ENCODE data around the gene HCFC1.

Gene HCFC1

GRCh38 chrX:154008521-154008920 is 36.9 kb upstream of the HCFC1 start:
- H3K4me1 Mint-ChIP-seq, result peaks cover 12% of the 10 kb centered on the region
- no peak overlapping the region for H3K4me3 Mint-ChIP-seq
- H3K27ac Mint-ChIP-seq, result no peak overlapping the region
- H3K9me3 Mint-ChIP-seq, result peaks cover 11% of the 10 kb centered on the region
- no peaks in the 10 kb centered on the region for H3K27me3 Mint-ChIP-seq (ENCODE audit: low read depth)
- TF ChIP-seq CTCF (IDR thresholded peaks at IDR 0.05; ENCODE audit: unreplicated experiment in 3 of 3), result no peak
- peaks cover 13% of the 10 kb centered on the region for H3K36me3 Mint-ChIP-seq (ENCODE audit: low read depth)

- H3K27me3 Mint-ChIP-seq (ENCODE audit: low read depth), result no peaks in the 10 kb centered on the region
- H3K4me1 Mint-ChIP-seq, result peaks cover 12% of the 10 kb centered on the region
- no peak overlapping the region for H3K4me3 Mint-ChIP-seq
Observed at GRCh38 chrX:154006947-154007346, 35.3 kb upstream of the HCFC1 start.

GRCh38 chrX:154004315-154004714 is 32.7 kb upstream of the HCFC1 start:
- H3K4me3 Mint-ChIP-seq, result no peak overlapping the region
- H3K27me3 Mint-ChIP-seq (ENCODE audit: low read depth), result no peaks in the 10 kb centered on the region
- TF ChIP-seq CTCF (IDR thresholded peaks at IDR 0.05; ENCODE audit: unreplicated experiment in 3 of 3), result no peak
- peak overlapping the region in 1 of 3 experiments; percentile 9 for H3K27ac Mint-ChIP-seq
- peaks cover 14% of the 10 kb centered on the region for H3K9me3 Mint-ChIP-seq
- peaks cover 13% of the 10 kb centered on the region for H3K36me3 Mint-ChIP-seq (ENCODE audit: low read depth)
- H3K4me1 Mint-ChIP-seq, result peaks cover 16% of the 10 kb centered on the region

More at GRCh38 chrX:154006947-154007346, 35.3 kb upstream of the HCFC1 start:
- no peak for TF ChIP-seq CTCF (IDR thresholded peaks at IDR 0.05; ENCODE audit: unreplicated experiment in 3 of 3)
- Mint-ChIP-seq H3K27ac (no peak overlapping the region), H3K9me3 (peaks cover 13% of the 10 kb centered on the region), H3K36me3 (ENCODE audit: low read depth) (peaks cover 13% of the 10 kb centered on the region)

GRCh38 chrX:154002215-154002719 is 30.6 kb upstream of the HCFC1 start:
- H3K36me3 Mint-ChIP-seq (ENCODE audit: low read depth), result peaks cover 5% of the 10 kb centered on the region
- peak overlapping the region in 2 of 3 experiments; percentile 48 to 67 for H3K27ac Mint-ChIP-seq
- no peak for TF ChIP-seq CTCF (IDR thresholded peaks at IDR 0.05; ENCODE audit: unreplicated experiment in 3 of 3)
- H3K9me3 Mint-ChIP-seq, result peaks cover 14% of the 10 kb centered on the region
- H3K27me3 Mint-ChIP-seq (ENCODE audit: low read depth), result no peaks in the 10 kb centered on the region
- no peak overlapping the region for H3K4me3 Mint-ChIP-seq
- peaks cover 11% of the 10 kb centered on the region for H3K4me1 Mint-ChIP-seq

GRCh38 chrX:154000051-154000450 is 28.4 kb upstream of the HCFC1 start:
- Mint-ChIP-seq H3K4me1 (peaks cover 11% of the 10 kb centered on the region), H3K27ac (peak overlapping the region; percentile 10 to 68 (median 50)), H3K4me3 (no peak overlapping the region), H3K27me3 (ENCODE audit: low read depth) (no peaks in the 10 kb centered on the region), H3K9me3 (peaks cover 14% of the 10 kb centered on the region), H3K36me3 (ENCODE audit: low read depth) (no peaks in the 10 kb centered on the region)
- TF ChIP-seq CTCF (IDR thresholded peaks at IDR 0.05; ENCODE audit: unreplicated experiment in 3 of 3), result no peak

- Mint-ChIP-seq H3K9me3 (peaks cover 14% of the 10 kb centered on the region), H3K27ac (peak overlapping the region; percentile 10 to 68 (median 50)), H3K4me3 (no peak overlapping the region)
Observed at GRCh38 chrX:153999359-154000037, 27.9 kb upstream of the HCFC1 start.

More at GRCh38 chrX:153999359-154000037, 27.9 kb upstream of the HCFC1 start:
- Mint-ChIP-seq H3K27me3 (ENCODE audit: low read depth) (no peaks in the 10 kb centered on the region), H3K36me3 (ENCODE audit: low read depth) (no peaks in the 10 kb centered on the region), H3K4me1 (peaks cover 11% of the 10 kb centered on the region)
- no peak for TF ChIP-seq CTCF (IDR thresholded peaks at IDR 0.05; ENCODE audit: unreplicated experiment in 3 of 3)

Measured in nephron (organoid).